Breast epithelium (tissue), 3 donors: ENCODE data around the gene MALL.

Source experiments
- CTCF ChIP-seq, 3 donors: fragments of 450-650 bp; IDR thresholded peaks; one replicate each; pipeline ENCODE4 v1.5.1; 2016 to 2017; ENCODE audit warnings: antibody characterized with exemption in 3 of 3, mild to moderate bottlenecking in 3 of 3, moderate library complexity in 3 of 3
- POLR2AphosphoS5 ChIP-seq, 3 donors: sonication (generic); formaldehyde crosslinking; IDR thresholded peaks; one replicate each; pipeline ENCODE4 v1.6.1; 2017; ENCODE audit warnings: antibody characterized with exemption in 3 of 3

- TF ChIP-seq CTCF (IDR thresholded peaks at IDR 0.05) (no peak), POLR2AphosphoS5 (IDR thresholded peaks at IDR 0.05) (no peak)
These were observed 18.4 kb upstream of the MALL start for GRCh38 chr2:110134025-110134424.
